Fibroblast of lung (primary cell): Measurements from ENCODE around the gene ANKRD36B. TPM values are rescaled to one million over a fixed set of nuclear protein-coding genes. Genes with fewer than 3 reads are reported as not detected.
"Not testable (repeated sequence)": the region's sequence is repeated elsewhere in the genome, so short reads cannot be mapped to it uniquely, and the experiment has no call there.

ENCODE experiments used
- DNase-seq, 2 donors: peaks; one replicate each; pipeline versions ENCODE4 v3.0.0 to v3.0.0-alpha.2; 2010; ENCODE audit warnings: low read depth in 2 of 2
- H2AFZ ChIP-seq: 2 replicates; pipeline ENCODE4 v1.5.1; 2012; ENCODE audit warnings: low read length, control low read depth, inconsistent platforms
- H3K27ac ChIP-seq: 2 replicates; pipeline ENCODE4 v1.5.1; 2011; ENCODE audit warnings: low read length, control low read depth; ENCODE audit not compliant: insufficient read depth
- H3K27me3 ChIP-seq: 2 replicates; pipeline ENCODE4 v1.5.1; 2011; ENCODE audit warnings: mild to moderate bottlenecking, low read length; ENCODE audit not compliant: control insufficient read depth, insufficient read depth
- H3K36me3 ChIP-seq: 2 replicates; pipeline ENCODE4 v1.5.1; 2011; ENCODE audit warnings: low read length; ENCODE audit not compliant: control insufficient read depth, insufficient read depth
- H3K4me1 ChIP-seq: 2 replicates; pipeline ENCODE4 v1.5.1; 2011; ENCODE audit warnings: low read length; ENCODE audit not compliant: control insufficient read depth, insufficient read depth; ENCODE audit errors: extremely low read depth
- H3K4me2 ChIP-seq: 2 replicates; pipeline ENCODE4 v1.5.1; 2011; ENCODE audit warnings: low read length, control low read depth; ENCODE audit not compliant: insufficient read depth; ENCODE audit errors: extremely low read depth
- H3K4me3 ChIP-seq, 4 experiments: fragments of 200-600 bp in 1 of 4; sonication (generic) in 1 of 4; replicated peaks in 1 of 4; 2 replicates each; pipeline ENCODE4 v1.5.1; 2011 to 2016; ENCODE audit warnings: low read length in 4 of 4, low read depth in 3 of 4, mild to moderate bottlenecking in 3 of 4, control low read depth in 2 of 4, inconsistent platforms in 1 of 4, mixed read lengths in 1 of 4; ENCODE audit not compliant: insufficient read depth in 1 of 4; ENCODE audit errors: control extremely low read depth in 1 of 4
- H3K79me2 ChIP-seq: 2 replicates; pipeline ENCODE4 v1.5.1; 2012; ENCODE audit warnings: mild to moderate bottlenecking, low read length, inconsistent platforms; ENCODE audit not compliant: control insufficient read depth, insufficient read depth
- H3K9ac ChIP-seq: 2 replicates; pipeline ENCODE4 v1.5.1; 2011; ENCODE audit warnings: mild to moderate bottlenecking, low read length, control low read depth; ENCODE audit not compliant: insufficient read depth
- H3K9me3 ChIP-seq: 2 replicates; pipeline ENCODE4 v1.5.1; 2012; ENCODE audit warnings: low read depth, low read length; ENCODE audit not compliant: control insufficient read depth, insufficient read depth
- H4K20me1 ChIP-seq: 2 replicates; pipeline ENCODE4 v1.5.1; 2011; ENCODE audit warnings: low read length; ENCODE audit not compliant: control insufficient read depth, insufficient read depth; ENCODE audit errors: extremely low read depth
- polyA plus RNA-seq, 2 donors: library from polyadenylated mRNA; depleted of rRNA in 1 of 2; stranded (reverse) in 1 of 2; unstranded in 1 of 2; fragments of >200 nt; gene quantifications; 2 replicates each; pipeline ENCODE4 v1.2.1, GENCODE V29; 2011 to 2012; ENCODE audit warnings: missing spikeins in 1 of 2
- total RNA-seq: library from RNA; depleted of rRNA; stranded (reverse); fragments of >200 nt; gene quantifications from 2 replicates; pipeline ENCODE4 v1.2.1, GENCODE V29; 2014

ANKRD36B gene
- total and polyA plus RNA-seq, 2 donors (not counting 1 experiment from before 2014, with no cell fraction given), result 4.7 to 23.1 TPM

GRCh38 chr2:97525904-97526303, 63.8 kb downstream of the ANKRD36B start:
- H3K36me3 ChIP-seq, H3K4me1 ChIP-seq, H3K9me3 ChIP-seq, H3K27ac ChIP-seq, H3K9ac ChIP-seq, H3K79me2 ChIP-seq, H4K20me1 ChIP-seq, DNase-seq, H3K27me3 ChIP-seq, H3K4me3 ChIP-seq, H3K4me2 ChIP-seq, H2AFZ ChIP-seq: not testable (repeated sequence)

- H2AFZ ChIP-seq, DNase-seq, H3K9ac ChIP-seq, H4K20me1 ChIP-seq, H3K4me1 ChIP-seq, H3K4me3 ChIP-seq, H3K4me2 ChIP-seq, H3K27ac ChIP-seq, H3K79me2 ChIP-seq, H3K27me3 ChIP-seq, H3K36me3 ChIP-seq, H3K9me3 ChIP-seq: not testable (repeated sequence)
These were observed 65.9 kb downstream of the ANKRD36B start for GRCh38 chr2:97523816-97524215.

- H3K4me3 ChIP-seq, H3K4me2 ChIP-seq, H3K4me1 ChIP-seq, H2AFZ ChIP-seq, H3K9me3 ChIP-seq, H3K27me3 ChIP-seq, H3K9ac ChIP-seq, H4K20me1 ChIP-seq, H3K27ac ChIP-seq, DNase-seq, H3K79me2 ChIP-seq, H3K36me3 ChIP-seq: not testable (repeated sequence)
These were observed 66.6 kb downstream of the ANKRD36B start for GRCh38 chr2:97522916-97523555.

DNA sequence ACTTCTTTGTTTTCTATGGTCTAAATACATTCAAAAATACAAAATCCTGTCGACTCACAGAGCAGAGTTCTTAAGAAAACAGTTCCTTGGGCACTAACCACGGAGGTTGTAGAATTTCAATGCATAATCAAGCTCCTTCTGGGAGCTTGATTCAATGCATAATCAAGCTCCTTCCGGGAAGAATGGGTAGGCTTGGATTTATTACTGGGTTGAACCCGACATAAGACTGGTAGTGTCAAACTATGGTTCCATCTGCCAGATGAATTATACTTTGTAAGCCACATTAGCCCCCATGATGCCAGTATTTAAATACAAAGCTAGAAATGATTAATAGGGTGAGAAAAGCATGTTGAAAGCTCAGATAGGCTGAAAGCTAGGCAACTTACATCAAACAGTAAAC, 94.0 kb downstream of the ANKRD36B start:
- not testable (repeated sequence) for H3K9me3 ChIP-seq, H3K4me3 ChIP-seq, H3K79me2 ChIP-seq, H3K9ac ChIP-seq, H3K4me2 ChIP-seq, H3K4me1 ChIP-seq, H3K27me3 ChIP-seq, H2AFZ ChIP-seq, H4K20me1 ChIP-seq, DNase-seq, H3K27ac ChIP-seq, H3K36me3 ChIP-seq

DNA sequence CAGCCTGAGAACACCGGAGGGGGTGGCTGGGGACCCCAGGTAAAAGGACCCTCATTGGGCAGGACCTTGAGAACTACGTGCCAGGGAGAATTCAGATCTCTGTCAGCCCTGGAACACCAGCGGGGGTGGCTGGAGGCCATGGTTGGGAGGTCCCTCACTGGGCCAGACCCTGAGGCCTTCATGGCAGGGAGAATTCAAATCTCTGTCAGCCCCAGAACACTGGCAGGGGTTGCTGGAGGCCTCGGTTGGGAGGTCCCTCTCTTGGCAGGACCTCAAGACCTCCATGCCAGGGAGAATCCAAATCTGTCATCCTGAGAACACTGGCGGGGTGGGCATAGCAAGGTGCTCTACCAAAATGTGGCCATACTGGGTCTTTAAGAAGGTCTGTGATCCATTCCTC, 99.5 kb downstream of the ANKRD36B start:
- DNase-seq, H2AFZ ChIP-seq, H3K27me3 ChIP-seq, H3K4me1 ChIP-seq, H3K36me3 ChIP-seq, H3K4me3 ChIP-seq, H3K27ac ChIP-seq, H4K20me1 ChIP-seq, H3K9me3 ChIP-seq, H3K79me2 ChIP-seq, H3K4me2 ChIP-seq, H3K9ac ChIP-seq: not testable (repeated sequence)

Other genes starting within 250 kb of the ANKRD36B start
- 381 and 460 TPM in 2 replicates for gene COX5B, start 56.2 kb upstream of the ANKRD36B start, total RNA-seq
- gene COX5B, start 56.2 kb upstream of the ANKRD36B start, polyA plus RNA-seq, result 241 and 257 TPM in 2 replicates
- 38.8 and 69.9 TPM in 2 replicates for gene ACTR1B, start 74.2 kb upstream of the ANKRD36B start, total RNA-seq
- 38.3 and 40.8 TPM in 2 replicates for gene ACTR1B, start 74.2 kb upstream of the ANKRD36B start, polyA plus RNA-seq
- 0.77 and 0.99 TPM in 2 replicates for gene C2orf92, start 79.8 kb upstream of the ANKRD36B start, total RNA-seq
- 0.41 and 1.1 TPM in 2 replicates for gene C2orf92, start 79.8 kb upstream of the ANKRD36B start, polyA plus RNA-seq
- not detected in 2 replicates for gene ZAP70, start 123.7 kb upstream of the ANKRD36B start, total RNA-seq
- gene ZAP70, start 123.7 kb upstream of the ANKRD36B start, polyA plus RNA-seq, result 0.10 TPM in 1 of 2 replicates, not detected in the other